GM21723 (cell line): ENCODE measurements around the gene PNPLA7.

Experiments
- ATAC-seq: cut with Tn5 transposase; IDR thresholded peaks from one replicate; pipeline ENCODE4 v1.9.1; 2021; ENCODE audit warnings: mild to moderate bottlenecking, moderate library complexity; ENCODE audit not compliant: unreplicated experiment

Gene PNPLA7

DNA sequence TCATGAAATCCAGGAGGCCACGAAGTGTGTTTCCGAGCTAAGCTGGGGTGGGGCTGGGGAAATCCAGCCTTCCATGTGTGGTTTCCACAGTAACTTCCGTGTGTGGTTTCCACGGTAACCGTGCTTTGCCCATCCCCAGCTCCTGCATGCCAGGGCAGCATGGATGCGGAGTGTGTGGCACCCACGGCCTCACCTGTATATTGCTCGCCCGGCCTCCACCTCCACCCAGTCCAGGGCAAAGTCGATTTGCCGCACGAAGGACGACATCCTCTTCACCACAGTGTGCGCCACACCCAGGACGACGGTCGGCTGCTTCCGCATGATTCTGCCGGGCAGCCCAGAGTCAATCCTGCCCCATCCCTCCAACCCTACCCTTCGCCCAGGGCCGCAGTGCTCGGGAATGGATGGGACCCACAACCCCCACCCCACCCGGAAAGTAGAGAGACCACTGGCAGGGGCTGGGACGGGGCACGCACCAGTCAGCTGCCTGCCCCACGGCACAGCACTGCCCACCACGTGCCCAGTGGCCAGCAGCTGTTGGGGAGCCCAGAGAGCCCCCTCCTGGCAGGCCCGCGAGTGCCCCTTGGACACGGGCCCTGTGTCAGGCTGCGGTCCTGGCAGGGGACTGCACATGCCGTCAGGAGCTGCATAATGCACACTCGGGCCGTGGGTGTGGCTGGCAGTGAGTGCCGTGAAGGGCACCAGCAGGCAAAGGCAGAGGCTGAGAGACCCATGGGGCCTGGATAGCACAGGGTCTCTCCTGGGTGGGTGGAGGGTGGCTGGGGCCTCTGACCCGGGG lies 52.1 kb downstream of the PNPLA7 start:
- no peak for ATAC-seq

DNA sequence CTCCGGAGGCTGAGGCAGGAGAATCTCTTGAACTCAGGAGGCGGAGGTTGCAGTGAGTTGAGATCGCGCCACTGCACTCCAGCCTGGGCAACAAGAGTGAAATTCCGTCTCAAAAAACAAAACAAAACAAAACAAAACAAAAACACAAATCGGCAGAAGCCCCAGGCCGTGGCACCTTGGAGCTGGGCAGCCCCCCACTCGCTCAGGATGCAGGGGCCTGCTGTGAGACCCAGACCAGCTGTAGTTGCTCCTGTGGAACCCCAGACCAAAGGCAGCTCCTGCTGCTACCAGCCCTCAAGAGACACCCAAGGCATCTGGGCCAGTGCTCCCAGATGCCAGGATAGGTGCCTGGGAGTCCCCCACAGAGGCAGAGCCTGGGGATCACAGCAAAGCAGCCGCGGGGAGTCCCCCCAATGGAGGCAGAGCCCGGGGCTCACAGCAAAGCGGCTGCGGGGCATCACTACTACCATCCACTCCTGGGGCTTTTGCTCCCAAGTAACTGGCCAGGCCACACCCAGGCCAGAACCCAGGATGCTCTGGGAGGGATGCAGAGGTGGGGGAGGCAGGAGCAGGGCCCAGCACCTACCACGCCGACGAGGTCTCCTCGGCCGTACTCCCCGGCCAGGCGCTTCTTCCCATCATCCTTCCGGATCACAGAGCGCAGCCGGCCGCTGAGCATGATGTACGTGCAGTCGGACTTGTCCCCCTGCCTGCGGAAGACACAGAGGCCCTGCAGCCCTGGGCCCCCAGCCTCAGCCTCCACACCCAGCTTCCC lies 53.4 kb downstream of the PNPLA7 start:
- ATAC-seq, result no peak

DNA sequence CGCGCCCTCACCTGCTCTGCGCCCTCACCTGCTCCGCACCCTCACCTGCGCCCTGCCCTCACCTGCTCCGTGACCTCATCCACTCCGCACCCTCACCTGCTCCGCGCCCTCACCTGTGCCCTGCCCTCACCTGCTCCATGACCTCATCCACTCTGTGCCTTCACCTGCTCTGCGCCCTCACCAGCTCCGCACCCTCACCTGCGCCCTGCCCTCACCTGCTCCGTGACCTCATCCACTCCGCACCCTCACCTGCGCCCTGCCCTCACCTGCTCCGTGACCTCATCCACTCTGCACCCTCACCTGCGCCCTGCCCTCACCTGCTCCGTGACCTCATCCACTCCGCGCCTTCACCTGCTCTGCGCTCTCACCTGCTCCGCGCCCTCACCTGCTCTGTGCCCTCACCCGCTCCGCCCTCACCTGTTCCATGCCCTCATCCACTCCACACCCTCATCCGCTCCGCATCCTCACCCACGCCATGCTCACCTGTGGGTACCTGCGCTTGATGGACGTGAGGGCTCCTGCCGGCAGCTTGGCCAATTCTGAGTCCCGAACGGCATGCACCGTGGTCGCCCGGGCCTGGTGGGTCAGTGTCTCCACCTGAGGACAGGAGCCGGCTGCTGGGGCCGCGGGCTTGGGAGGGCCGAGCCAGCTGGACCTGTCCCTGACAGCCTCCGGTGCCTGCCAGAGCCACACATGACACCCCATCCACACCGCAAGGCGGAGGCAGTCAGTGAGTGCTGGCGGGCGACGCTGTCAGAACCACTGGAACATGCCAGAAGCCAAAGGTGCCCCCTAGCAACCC lies 55.5 kb downstream of the PNPLA7 start:
- ATAC-seq, result no peak

DNA sequence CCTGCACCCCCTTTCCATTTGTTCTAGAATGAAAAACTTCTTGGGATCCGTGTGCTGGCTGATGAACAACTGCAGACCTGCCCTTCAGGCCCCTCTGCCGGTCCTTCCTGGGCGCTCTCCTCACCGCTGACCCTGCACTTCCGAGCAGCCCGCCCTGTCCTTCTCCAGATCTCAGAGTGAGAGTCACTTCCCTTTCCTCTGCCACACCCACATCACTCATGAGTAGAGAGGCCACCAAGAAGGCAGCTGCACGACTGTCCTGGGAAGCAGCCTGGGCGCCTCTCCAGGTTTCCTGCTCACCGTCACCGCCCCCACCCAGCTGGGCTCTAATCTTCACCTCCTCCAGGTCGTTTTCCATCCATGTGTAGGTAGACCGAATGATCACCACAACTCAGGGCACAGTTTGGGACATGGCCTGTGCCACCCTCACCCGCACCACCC lies 56.1 kb downstream of the PNPLA7 start:
- ATAC-seq, result no peak

DNA sequence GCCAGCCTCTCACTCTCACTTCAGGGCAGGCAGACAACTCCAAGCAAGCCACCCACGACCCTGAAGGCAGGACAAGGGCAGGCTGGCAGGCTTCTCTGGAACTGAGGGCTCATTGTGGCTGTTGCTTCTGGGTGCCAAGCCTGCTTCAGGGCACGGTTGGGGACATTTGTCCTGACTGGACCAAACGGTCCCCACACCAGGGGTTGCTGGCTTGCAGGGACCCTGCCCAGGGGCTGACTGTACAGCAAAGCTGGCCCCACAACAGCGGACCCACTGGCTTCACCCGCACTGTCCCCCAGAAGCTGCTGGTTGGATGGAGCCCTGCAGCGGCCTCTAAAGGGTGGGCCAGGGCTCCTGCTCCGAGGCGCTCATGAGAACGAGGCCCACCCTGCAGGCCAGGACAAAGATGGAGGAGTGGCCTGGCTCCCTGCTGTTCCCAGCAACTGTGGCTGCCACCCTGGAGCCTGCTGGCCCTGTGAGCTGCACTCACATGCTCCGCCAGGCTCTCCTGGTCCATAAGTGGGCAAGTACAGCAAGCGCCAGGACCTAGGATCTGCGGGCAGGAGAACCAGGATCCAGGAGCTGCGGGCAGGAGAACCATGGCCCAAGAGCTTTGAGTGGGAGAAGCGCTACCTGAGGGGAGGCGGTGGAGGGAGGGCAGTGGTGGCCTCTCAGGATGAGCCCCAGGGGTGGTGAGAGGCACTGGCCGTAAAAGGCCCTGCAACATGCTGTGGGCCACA lies 56.7 kb downstream of the PNPLA7 start:
- no peak for ATAC-seq

DNA sequence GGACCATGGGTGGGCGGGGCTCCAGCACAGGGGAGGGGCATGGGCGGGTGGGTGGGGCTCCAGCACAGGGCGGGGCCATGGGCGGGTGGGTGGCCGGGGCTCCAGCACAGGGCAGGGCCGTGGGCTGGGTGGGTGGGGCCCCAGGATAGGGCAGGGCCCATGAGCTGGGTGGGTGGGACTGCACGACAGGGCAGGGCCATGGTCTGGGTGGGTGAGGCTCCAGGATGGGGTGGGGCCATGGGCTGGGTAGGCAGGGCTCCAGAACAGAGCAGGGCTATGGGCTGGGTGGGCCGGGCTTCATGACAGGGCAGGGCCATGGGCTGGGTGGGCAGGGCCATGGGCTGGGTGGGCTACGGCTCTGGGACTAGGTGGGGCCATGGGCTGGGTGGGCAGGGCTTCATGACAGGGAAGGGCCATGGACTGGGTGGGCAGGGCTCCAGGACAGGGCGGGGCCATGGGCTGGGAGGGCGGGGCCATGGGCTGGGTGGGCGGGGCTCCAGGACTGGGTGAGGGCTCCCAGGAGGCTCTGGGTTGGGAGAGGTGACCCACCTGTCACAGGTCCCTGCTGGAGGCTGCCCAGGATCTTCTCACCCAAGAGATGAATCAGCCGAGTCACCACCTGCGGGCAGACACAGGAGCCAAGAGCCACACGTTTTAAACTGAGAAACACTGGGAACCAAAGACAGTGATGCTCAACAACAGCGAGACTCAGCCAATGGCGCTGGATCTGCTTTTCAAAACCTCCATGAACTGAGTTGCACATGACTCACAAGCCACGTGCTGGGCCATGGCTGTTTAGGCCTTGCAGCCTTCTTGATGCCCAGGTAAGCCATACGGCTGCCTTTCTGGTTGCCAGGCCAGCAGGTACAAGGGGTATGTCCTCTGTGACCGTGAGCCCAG lies 57.5 kb downstream of the PNPLA7 start:
- no peak for ATAC-seq

DNA sequence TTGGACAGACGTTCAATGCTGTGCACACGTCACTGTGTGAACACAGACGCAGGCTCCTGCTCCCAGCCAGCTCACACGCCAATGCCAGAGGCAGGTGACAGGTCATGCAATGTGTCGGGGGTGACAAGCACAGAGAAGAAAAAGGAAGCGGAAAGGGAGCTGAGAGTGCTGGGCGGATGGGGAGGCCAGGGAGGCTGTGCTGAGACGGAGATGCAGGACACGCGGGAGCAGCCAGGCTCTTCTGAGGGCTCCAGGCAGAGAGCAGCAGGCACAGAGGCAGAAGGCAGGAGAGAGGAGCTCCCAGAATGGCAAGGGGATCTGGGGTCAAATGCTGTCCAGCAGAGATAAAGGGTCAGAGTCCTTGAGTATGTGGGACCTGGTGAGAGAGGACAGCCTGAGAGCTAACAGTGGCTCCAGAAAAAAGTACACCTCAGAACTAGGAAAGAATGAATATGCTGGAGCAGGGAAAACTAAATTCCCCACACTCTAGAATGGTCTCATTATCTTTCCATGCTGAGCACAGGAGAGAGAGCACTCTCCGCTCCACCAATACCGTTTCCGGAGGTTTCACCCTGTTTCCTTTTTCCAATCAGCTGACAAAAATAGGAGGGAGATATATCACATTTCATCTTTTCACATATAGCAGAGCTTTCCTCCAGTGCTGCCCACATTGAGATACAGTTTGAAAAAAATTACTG lies 58.3 kb downstream of the PNPLA7 start:
- no peak for ATAC-seq

DNA sequence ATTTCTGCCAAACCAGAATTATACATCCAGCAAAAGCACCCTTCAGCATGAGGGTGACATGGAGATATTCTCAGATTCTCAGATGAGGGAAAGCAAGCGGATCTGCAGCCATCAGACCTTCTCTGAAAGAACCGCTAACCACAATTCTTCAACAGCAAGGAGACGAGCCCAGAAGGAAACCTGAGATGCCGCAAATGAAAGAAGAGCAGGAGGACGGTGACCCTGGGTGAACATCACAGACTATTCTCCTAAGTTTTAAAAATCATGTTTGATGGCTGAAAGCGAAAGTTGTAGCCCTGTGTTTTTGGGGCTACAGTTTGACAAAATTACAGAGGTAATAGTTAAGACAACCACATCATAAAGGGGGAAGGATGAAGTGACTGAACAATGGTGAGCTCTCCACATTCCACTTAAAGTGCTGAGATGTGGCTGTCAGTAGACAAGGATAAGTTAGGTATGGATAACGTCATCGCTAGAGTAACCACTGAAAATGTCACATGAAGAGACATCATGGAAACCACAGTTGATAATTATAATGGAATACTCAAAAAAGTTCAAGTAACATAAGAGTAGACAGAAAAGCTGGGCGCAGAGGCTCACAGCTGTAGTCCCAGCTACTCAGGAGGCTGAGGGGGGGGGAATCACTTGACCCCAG lies 59.5 kb downstream of the PNPLA7 start:
- no peak for ATAC-seq

DNA sequence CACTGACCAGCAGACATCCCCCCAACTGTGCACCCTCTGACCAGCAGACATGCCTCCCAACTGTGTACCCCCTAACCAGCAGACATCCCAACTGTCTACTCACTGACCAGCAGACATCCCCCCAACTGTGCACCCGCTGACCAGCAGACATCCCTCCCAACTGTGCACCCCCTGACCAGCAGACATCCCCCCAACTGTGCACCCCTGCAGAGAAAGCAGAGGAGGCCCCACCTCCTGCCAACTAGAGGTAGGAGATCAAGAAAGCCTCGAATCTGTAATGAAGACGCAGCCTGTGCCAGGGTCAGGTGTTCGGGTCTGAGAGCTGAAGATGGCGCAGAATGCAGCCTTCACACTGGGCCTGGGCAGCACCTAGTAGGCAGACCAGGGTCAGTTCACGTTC lies 61.3 kb downstream of the PNPLA7 start:
- ATAC-seq, result no peak

DNA sequence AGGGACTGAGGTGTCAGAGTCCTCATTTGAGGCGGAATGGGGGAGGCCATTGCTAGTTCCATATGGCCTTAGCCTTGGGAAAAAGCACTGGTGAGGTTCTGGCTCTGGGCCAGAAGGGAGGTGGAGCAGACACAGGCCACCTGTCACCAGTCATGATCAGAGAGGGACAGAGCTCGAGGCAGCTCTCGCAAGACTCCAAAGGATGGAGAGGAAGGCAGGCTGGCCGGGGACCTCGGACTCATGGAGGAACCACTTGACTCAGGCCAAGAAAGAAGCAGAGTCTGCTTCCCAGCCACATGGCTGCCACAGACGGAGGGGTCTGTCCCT lies 61.9 kb downstream of the PNPLA7 start:
- no peak for ATAC-seq

DNA sequence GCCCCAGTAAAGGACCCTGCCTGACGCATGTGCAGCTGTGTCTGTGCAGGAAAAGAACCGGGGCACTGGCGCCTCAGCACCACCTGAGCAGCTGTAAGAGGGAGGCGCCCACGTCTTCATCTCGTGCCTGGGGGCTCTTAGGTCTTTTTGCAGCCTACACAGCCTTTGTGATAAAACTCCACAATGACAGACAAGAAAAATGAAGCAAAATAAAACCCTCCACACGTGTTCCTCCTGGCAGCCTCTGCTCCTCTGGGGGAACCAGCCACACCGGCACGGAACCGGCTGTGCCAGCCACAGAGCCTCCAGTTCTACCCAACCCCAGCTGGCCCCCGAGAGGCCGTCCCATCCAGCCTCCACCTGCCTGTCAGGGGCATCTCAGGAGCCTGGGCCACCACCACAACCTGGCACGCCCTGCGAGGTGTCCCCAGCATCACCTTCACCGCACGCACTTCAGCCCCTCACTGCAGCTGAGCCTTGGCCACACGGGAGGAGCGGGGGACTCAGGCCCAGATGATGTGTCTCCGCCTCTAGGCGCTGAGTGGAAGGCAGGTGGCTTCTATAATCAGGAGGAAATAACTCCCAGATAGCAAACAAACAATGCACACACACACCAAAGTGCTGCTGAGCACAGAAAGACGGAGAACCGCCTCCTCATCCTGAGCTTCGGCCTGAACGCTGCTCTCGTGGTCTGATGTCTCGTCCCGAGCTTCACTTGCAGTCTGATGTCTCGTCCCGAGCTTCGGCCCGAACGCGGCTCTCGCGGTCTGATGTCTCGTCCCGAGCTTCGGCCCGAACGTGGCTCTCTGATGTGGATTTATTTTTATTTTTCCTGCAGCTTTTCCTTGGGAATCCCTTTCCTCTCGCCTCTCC lies 62.5 kb downstream of the PNPLA7 start:
- no peak for ATAC-seq

DNA sequence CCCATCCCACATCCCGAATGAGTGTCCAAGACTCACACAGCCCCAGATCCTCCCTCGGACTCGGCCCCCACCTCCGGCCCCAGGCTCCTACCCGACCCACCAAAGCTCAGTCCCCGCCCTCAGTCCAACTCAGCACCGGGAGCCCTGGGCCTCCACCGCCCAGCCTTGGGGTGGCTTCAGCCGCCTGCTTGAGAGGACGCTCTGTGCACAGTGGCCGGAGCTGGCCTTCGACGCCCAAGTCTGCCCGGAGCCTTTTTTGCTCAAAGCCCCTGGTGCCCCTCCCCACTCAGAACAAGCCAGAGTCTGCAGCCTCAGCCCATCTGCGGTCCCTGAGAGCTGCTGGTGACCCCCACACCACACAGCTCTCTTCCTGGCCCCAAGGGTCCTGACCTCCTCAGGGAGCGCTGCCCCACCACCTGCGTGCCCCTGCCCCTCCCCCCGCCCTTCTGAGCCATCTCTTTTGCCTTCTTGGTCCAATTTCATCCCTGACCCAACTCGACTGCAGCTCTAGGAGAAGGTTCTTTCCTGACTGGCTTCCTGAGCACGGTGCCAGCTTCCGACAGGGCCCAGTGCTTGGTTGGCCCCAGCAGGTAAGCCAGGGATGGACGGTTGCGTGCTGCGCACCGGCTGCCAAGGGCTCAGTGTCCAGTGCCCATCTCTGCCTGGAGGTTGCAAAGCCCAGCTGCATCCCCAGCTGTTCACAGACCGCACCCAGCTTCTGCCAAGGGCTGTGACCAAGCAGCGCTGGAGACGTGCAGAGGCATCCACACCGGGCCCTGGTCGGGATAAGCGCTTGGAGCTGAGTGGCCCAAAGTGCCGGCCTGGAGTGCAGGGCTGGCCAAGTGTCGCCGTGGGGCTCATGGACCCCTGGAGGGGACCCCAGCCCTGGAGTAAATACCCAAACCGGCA lies 63.4 kb downstream of the PNPLA7 start:
- no peak for ATAC-seq

DNA sequence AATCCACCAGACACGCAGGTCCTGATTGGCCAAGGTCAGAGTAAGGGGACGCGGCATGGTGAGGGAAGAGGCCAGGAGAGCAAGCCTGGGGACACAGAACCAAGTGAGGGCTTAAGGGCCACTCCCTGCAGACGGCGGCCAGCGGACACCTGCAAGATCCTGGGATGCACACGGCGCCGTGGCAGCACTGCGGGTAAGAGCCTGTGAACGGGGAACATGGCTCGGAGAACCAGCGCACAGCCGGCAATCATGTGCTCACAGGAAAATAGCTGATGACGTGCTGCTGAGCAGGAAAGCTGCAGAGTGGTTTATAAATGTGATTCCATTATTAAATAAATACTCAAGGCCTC lies 64.1 kb downstream of the PNPLA7 start:
- ATAC-seq, result no peak

DNA sequence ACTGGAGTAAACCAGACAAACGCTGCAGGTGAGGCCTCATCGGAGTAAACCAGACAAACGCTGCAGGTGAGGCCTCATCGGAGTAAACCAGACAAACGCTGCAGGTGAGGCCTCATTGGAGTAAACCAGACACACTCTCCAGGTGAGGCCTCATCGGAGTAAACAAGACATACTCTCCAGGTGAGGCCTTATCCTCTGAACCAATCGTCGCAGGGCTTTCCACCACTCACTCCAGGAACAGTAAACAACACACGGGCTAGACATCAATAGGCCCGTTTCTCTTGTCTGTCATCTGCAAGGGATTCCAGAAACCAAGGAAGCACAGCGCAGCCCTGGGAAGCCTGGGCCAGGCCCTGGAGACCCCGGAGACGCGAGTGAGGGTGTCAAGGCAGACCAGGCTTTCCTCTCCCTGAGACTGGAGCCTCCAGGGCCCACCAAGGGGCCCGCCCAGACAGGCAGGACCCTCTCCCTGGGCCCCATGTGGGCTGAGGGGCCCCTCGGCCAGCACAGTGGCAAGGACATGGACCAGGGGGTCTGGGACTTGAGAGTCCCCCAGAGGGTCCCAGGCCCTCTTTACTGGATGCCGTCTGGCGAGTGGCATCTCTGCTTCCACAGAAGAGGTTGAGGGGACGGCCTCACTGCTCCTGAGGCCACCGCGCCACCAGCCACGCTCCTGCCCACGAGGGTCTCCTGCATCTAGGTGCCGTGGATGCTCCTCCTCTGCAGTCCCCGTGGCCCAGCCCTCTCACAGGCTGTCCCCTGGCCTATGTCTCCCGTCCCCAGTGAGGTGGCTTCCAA lies 64.7 kb downstream of the PNPLA7 start:
- no peak for ATAC-seq

DNA sequence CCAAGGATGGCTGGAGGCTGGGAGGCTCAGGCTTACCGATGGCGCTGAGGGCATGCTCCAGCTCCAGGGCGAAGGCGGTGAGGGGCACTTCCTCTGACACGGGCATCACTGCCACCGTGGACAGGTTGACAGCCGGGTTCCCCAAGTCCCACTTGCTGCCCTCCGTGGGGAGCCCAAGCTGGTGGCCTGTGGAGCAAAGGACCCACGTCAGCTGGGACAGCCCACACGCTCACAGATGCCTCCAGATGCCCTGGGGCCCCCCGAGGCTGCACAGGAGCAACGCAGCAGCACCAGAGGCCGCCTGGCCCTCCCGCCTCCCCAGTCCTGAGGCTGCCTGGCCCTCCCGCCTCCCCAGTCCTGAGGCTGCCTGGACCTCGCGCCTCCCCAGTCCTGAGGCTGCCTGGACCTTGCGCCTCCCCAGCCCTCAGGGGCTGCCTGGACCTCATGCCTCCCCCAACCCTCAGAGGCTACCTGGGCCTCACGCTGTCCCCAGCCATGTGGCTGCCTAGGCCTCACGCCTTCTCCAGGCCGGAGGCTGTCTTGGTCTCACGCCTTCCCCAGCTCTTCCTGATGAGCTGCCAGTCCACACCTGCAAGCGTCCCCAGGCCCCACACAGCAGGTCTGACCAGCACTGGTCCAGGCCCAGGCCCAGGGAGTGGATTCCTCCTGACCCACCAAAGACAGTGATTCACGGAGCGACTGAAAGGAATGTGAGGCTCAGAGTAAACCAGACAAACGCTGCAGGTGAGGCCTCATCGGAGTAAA lies 65.5 kb downstream of the PNPLA7 start:
- ATAC-seq, result no peak
